GM19455 (cell line): ENCODE measurements around the gene FUS.

Experiments
- ATAC-seq: cut with Tn5 transposase; IDR thresholded peaks from one replicate; pipeline ENCODE4 v1.9.1; 2021; ENCODE audit not compliant: unreplicated experiment

The FUS gene

DNA sequence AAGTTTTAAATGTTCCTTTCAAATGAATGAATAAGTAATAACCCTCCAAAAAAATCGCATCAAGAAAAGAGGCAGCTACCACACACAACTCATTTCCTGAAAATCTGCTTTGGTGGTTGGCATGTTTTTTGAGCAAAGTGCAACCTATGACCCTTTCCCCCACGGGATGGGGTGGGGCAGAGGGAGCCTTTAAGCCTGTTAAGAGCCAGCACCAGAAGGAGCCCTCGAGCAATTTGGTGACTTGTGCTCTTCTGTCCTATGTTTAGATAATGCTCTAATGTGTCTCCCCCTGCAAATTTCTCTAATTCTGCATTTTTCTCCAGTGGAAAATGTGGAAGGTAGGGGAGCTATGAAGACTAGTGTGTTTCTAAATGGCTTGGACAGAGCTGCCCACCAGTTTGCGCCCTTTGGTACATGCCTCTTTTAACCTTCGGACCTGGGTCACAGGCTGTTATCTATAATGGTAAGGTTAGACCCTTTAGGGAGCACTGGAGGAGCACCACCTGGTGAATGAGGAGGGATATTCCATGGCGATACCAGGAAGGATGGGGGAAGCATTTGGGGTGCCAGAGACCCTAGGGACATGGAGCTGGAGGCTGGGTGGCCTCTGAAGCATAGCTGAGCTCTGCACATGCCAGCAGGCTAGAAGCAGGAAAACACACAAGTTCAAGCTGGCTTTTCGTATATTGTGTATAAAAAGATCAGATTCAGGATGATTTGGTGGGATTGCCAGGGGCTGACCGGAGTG lies 21.1 kb downstream of the FUS start:
- ATAC-seq, result no peak

DNA sequence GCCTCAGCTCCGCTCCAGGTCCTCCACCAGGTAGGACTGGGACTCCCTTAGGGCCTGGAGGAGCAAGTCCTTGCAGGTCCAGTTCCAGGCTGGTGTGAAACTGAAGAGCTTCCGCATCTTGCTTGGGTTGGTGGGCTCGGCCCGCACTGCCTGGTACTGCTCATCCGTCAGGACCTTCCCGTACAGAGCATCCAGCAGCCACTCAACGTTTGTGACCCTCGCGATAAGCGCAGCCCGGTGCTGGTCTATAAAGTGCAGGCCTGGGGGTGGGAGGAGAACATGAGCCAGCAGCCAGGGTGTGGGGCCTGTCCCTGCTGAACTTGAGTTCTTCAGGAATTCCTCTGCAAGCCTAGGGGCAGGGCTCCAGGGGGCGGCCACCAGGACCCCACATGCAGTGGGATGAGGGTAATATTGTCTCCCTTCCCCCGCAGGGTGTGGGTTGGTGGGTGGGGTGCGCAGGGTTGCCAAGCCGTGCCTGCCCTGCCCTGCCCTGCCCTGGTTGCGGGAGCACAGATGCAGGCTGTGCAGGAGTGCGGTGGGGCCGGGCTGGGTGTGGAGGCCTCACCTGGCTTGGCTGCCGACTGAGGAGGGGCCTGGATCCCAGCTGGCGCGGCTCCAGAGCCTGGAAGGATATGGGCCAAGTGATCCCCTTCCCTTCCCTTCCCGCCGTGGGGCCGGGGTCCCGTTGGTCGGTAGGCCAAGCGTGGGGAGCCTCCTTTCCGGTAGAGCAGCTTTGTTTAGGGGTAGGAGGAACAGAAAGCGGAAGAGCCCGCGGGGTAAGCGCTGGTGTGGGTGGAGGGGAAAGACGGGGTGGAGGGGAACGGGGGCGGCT lies 21.9 kb downstream of the FUS start:
- ATAC-seq, result peak; percentile 58

DNA sequence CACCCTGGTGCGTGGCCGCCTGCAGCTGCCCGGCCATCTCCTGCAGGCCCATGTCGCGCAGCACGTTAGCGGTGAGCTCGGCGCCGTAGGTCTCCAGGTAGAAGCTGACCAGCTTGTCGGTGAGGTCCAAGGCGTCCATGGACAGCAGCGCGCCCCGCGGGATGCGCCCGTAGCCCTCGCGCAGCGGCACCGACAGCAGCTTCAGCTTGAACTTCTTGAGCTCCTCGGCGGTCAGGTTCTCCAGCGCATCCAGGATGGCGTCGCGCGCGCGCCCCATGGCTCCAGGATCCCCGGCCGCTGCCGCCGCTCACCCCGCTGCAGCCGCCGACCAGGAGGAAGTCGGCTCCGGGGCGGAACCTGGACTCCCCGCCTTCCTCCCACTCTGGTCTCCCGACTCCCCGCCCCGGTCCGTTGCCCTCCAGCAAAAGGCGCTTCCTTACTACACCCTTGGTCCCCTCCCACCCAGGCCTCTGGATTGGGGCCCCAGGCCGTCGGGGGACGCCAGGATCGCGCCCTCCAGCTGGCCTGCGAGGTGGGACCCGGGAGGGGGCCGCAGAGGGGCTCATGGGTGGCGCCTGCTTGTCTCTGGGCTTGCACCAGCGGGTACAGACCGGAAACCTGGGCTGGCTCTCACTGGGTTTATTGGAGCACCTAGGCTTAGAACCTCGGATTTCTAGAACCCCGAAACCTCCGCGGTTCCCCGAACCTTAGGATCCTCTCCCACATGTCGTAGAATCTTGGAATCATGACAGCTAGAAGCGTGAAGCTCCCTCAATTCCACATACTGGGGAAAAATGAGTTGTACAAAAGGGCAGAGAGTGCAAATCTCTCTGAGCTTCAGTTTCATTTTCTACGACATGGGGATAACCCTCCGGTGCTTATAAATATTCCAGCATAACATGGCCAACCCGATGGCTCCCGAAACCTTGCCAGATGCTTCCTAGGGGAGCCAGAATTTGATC lies 22.8 kb downstream of the FUS start, which contains the start of gene PYCARD:
Gene PYCARD (minus strand): TSS at position 347 of the 962 bp plus-strand sequence. CDS start 70 bp downstream, at position 277.
- peak; percentile 42 for ATAC-seq

DNA sequence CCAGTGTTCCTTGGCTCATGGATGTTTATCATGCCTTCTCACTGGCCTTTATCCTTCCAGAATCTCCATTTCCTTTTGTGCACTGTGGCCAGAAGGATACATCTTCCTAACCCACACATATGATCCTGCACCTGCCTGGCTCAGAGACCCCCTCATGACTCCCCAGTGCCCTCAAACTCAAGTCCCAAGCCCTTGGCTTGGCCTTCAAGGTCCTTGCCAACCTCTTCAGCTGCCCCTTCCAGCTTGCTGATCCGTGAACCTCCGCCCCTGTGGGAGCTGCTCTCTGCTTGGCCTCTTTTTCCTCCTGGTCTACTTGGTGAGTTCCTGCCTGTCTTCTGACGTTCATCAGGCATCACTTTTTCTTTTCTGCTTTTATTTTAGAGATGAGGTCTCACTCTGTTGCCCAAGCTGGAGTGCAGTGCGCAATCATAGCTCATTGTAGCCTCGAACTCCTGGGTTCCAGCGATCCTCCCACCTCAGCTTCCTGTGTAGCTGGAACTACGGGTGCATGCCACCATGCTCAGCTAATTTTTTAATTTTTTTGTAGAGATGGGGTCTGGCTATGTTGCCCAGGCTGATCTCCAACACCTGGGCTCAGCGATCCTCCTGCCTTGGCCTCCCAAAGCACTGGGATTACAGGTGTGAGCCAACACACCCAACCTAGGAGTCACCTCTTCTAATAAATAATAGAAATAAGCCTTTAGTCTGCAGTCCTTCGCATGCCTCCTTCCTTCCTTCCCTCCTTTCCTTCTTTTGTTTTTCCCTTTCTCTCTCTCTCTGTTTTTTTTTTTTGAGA lies 25.1 kb downstream of the FUS start:
- no peak for ATAC-seq

DNA sequence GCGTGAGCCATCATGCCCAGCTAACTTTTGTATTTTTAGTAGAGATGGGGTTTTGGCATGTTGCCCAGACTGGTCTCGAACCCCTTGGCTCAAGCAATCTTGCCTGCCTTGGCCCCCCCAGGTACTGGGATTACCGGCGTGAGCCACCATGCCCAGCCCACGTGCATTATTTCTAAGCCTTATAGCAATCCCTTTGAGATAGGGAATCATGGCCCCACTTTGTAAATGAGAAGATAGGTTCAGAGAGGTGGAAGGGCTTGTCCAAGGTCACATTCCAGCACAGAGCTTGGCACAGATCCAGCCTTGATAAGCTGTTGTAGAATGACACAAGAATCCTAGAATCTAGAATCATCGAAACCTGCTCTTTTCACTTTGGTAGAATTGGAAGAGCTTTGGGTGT lies 26.8 kb downstream of the FUS start:
- ATAC-seq, result no peak

DNA sequence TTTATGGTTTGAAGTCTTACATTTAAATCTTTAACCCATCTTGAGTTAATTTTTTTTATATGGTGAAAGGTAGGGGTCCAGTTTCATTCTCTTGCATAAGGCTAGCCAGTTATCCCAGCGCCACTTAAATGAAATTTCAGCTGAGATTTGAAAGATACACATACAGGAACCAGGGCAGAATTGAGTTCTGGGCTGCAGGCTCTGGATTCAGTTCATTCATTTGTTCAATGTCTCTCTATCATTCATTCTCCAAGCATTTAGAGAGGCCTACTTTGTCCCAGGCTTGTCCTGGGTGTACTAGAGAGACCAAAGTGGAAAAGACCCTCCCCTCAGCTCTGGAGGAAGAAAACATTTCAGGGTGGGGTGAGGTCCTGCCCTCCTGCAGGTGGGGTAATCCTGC lies 33.4 kb downstream of the FUS start:
- no peak for ATAC-seq

DNA sequence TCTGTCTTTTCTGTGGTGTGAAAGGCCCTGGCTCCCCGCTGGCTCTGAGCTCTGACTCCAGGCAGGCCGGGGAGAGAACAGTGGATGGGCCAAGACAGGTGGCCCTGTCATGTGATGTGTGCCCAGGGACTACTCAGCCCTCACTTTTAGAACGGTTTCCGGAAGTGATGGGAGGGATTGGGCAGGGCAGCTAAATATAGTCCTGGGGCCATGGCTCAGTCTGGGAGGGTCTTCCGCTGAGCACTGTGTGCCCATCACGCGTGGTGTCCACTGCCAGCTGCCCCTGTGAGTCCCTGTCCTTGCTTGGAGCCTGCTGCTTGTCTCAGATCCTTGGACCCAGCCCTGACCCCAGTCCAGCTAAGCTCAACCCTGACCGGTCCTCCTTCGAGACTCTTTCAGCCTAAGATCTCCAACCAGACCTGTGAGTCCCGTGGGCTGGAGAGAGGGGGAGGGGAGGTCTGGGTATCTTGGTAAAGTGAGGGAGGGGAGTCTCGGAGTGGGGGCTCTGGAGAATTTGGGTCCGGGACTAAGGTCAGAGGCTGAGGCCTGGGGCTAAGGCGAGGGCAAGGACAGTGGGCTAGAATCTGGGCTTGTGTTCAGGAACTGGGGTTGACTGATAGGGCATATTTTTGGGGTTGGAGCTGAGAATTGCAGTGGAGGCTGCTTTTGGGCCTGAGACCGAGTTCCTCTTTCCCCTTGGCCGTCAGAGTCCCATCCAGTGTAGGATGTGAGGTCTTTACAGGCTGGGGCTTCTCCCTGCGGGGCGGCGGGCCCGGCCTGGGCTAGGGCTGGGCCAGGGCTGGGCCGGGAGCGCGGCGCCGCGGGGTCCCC lies 34.2 kb downstream of the FUS start, which contains the start of gene TRIM72:
Gene TRIM72 (plus strand): TSS at position 243 of the 831 bp plus-strand sequence. CDS start 620 bp downstream, outside the sequence.
- ATAC-seq, result no peak

DNA sequence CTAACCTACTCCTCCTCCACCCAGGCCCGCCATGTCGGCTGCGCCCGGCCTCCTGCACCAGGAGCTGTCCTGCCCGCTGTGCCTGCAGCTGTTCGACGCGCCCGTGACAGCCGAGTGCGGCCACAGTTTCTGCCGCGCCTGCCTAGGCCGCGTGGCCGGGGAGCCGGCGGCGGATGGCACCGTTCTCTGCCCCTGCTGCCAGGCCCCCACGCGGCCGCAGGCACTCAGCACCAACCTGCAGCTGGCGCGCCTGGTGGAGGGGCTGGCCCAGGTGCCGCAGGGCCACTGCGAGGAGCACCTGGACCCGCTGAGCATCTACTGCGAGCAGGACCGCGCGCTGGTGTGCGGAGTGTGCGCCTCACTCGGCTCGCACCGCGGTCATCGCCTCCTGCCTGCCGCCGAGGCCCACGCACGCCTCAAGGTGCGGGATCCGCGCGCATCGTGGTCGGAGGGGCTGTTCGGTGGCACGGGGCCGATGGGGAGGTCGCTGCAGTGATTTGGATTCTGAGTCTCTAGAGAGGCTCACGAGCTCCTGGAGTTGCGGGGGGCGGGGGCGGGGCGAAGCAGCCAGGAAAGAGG lies 34.9 kb downstream of the FUS start:
- ATAC-seq, result no peak

DNA sequence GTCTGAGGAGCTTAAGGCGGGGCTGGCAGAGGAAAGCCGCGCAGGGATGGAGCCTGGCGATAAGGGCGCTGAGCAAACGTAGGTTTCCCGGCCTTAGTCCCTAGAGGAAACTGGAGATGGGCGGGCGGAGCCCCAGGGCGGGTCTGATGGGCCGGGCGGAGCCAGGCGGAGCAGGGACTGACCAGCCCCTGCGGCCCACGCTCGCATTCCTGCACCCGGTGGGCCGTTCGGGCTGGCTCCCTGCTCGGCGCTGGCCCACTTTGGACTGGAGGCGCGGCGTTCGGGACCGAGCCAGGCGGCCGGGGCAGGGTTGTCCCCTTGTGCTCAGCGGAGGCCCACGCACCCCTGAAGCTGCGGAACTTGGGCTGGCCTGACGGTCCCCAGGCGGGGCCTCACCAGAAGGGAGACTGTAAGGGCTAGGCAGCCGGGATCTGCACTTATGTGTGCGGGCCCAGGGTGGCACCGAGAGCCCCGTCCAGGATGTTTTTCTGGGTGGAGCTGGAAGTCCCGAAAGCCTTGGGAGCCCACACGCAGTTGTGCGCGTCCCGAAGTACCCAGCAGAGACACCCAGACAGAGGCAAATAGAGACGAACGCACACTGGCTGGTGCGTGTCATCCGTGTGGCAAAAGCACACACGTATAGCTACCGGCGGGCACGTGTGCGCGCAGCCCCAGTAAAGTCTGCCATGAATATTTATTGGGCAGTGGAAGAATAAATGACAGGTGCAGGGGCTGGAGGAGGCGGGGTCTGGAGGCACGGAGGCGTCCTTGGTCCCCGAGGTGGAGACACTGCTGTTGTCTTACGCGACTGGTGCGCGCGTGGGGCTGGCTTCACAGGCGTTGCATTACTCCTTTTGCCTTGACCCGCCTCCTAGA lies 35.6 kb downstream of the FUS start:
- no peak for ATAC-seq

DNA sequence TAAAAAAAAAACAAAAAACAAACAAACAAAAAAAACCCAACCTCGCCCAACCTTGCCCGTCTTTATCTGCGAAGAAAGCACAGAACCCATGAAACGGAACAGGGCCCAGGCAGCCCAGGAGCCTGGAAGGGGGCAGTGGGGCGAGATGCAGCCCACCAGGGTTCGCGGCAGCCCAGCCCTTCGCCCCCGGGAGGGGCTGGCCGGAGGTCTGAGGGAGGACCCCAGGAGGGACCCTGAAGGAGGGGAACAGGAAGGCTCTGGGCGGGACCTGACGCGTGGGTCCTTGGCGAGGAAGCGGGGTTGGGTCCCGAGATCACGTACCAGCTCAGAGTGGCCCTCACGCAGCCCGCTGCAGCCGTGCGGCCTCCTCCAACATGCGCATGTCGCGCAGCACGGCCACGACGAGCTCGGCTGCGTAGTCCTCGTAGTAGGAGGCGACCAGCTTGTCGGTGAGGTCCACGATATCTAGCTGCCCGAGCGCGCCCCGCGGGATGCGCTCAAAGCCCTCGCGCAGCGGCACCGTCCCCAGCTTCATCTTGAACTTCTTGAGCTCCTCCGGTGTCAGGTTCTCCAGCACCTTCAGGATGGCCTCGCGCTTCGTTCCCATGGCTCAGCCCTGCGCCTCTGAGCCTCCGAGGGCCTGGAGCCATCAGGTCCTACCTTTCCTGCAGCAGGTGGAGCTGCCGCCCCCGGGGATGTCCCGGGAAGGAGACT lies 36.6 kb downstream of the FUS start, which contains the start of gene PYDC1:
Gene PYDC1 (minus strand): TSS at position 714 of the 714 bp plus-strand sequence. CDS start 107 bp downstream, at position 607.
- ATAC-seq, result no peak

DNA sequence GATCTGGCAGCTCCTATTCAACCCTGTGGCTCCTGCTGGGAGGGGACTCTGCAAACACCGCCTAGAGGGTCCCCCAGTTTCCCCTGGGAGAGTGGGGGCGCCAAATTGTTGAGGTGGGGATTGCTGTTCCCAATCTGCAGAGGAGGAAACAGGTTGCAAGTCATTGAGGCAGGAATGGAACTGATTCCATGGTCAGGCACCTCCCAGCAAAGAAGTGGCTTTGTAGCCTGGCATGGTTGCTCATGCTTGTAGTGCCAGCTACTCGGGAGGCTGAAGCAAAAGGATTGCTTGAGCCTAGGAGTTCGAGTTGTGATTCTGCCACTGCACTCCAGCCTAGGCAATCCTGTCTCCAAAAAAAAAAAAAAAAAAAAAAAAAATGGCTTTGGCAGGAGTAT lies 37.2 kb downstream of the FUS start:
- no peak for ATAC-seq

DNA sequence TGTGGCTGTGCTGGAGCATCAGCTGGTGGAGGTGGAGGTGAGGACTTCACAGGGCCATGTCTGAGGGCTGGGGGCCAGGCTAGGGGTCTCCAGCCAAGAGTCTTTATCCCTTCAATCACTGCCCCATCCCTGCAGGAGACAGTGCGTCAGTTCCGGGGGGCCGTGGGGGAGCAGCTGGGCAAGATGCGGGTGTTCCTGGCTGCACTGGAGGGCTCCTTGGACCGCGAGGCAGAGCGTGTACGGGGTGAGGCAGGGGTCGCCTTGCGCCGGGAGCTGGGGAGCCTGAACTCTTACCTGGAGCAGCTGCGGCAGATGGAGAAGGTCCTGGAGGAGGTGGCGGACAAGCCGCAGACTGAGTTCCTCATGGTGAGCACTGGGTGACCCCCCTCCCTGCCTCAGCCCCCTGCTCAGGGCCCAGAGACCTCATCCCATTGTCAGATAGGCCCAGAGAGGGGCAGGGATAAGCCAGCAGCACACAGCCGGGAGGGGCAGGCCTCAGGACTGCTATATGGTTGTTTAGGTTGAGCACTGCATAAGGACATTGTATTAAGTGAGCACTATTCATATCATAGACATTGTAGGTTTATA lies 39.3 kb downstream of the FUS start:
- ATAC-seq, result no peak

DNA sequence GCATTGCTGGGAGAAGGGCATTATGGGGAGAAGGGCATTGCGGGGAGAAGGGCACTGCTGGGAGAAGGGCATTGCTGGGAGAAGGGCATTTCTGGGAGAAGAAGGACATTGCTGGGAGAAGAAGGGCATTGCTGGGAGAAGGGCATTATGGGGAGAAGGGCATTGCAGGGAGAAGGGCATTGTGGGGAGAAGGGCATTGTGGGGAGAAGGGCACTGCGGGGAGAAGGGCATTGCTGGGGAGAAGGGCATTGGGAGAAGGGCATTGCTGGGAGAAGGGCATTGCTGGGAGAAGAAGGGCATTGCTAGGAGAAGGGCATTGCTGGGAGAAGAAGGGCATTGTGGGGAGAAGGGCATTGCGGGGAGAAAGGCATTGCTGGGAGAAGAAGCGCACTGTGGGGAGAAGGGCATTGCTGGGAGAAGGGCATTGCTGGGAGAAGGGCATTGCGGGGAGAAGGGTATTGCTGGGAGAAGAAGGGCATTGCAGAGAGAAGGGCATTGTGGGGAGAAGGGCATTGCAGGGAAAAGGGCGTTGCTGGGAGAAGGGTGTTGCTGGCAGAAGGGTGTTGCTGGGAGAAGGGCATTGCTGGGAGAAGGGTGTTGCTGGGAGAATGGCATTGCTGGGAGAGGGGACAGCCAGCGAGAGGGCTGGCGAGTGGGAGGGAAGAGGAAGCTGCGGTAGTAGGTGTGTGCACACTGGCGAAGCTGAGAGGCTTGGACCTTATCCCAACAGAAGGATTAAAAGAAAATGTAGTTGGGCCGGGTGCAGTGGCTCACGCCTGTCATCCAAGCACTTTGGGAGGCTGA lies 41.6 kb downstream of the FUS start:
- ATAC-seq, result no peak

DNA sequence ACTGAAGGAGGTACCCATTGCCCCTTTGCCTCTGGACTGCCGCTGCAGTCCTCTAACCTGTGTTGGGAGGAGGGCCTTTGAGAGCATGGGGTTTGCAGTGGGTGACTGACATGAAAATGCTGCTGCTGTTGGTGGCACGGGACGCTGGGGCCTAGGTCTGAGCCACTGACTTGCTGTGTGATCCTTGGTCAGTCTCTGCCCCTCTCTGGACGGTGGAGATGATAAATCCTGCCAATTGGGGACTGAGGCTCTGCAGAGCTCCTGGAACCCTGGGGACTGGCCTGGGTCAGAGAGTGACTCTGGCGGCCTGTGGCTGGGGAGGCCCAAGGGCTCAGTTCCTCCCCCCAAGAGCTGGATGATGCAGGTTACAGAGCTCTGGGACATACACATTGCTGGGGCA lies 43.1 kb downstream of the FUS start:
- ATAC-seq, result no peak

DNA sequence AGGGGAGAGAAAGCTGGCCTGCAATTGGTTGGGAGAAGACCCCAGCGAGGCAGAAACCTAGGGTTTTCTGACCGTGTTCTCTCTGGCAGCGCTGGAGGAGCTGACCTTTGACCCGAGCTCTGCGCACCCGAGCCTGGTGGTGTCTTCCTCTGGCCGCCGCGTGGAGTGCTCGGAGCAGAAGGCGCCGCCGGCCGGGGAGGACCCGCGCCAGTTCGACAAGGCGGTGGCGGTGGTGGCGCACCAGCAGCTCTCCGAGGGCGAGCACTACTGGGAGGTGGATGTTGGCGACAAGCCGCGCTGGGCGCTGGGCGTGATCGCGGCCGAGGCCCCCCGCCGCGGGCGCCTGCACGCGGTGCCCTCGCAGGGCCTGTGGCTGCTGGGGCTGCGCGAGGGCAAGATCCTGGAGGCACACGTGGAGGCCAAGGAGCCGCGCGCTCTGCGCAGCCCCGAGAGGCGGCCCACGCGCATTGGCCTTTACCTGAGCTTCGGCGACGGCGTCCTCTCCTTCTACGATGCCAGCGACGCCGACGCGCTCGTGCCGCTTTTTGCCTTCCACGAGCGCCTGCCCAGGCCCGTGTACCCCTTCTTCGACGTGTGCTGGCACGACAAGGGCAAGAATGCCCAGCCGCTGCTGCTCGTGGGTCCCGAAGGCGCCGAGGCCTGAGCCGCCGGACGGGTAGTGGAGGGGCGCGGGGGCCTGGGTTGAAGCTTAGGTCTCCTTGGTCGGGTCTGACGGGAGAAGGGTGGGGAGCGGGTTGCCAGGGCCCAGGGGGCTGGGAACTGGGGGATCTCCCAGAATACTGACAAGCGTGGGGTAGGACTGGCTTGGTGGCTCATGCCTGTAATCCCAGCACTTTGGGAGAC lies 44.4 kb downstream of the FUS start:
- ATAC-seq, result no peak
